Renal pelvis (tissue), 3 donors: Measurements from ENCODE around the gene USP36. TPM values are rescaled to one million over a fixed set of nuclear protein-coding genes. Genes with fewer than 3 reads are reported as not detected.

Source experiments
- polyA plus RNA-seq, 3 donors: library from polyadenylated mRNA; unstranded; fragments of 120-200 nt; gene quantifications; one replicate each; pipeline ENCODE4 v1.2.1, GENCODE V29; 2013; ENCODE audit not compliant: insufficient read length in 3 of 3

Gene USP36
- polyA plus RNA-seq, 3 donors, result 39.6 to 47.7 (median 40.9) TPM

Other genes with a start within 250 kb of the USP36 start
- 10 to 100 TPM; 21.3 to 28.2 (median 27.3) TPM for gene CYTH1, start 58.5 kb downstream of the USP36 start, polyA plus RNA-seq
- under 1 TPM; 0.17 to 0.52 (median 0.45) TPM for gene CEP295NL, start 62.4 kb upstream of the USP36 start, polyA plus RNA-seq
- 100 to 1,000 TPM; 115 to 150 (median 132) TPM for gene TIMP2, start 84.6 kb upstream of the USP36 start, polyA plus RNA-seq
- gene LGALS3BP, start 139.1 kb upstream of the USP36 start, polyA plus RNA-seq, result 100 to 1,000 TPM; 131 to 160 (median 143) TPM
- gene CANT1, start 168.9 kb upstream of the USP36 start, polyA plus RNA-seq, result 10 to 100 TPM; 42.9 to 53.6 (median 48.6) TPM
- 1 to 10 TPM; 2.1 to 2.9 (median 2.2) TPM for gene C1QTNF1, start 183.4 kb upstream of the USP36 start, polyA plus RNA-seq
- gene ENGASE, start 234.0 kb upstream of the USP36 start, polyA plus RNA-seq, result 10 to 100 TPM; 14.9 to 24.5 (median 20.7) TPM